DND-41 (cell line): ENCODE measurements around the gene POLG2.

Source experiments
- EZH2 ChIP-seq: IDR thresholded peaks from 3 replicates; pipeline ENCODE4 v1.6.1; 2012; ENCODE audit warnings: borderline replicate concordance, low read depth, mild to moderate bottlenecking, moderate library complexity, low read length, inconsistent platforms; ENCODE audit not compliant: severe bottlenecking
- TF ChIP-seq, protein P1 (sequence below): IDR thresholded peaks from 2 replicates; pipeline ENCODE4 v1.5.1; 2012; ENCODE audit warnings: borderline replicate concordance, low read length, moderate library complexity, mild to moderate bottlenecking; ENCODE audit not compliant: poor library complexity, severe bottlenecking; ENCODE audit errors: extremely low read depth

DNA sequence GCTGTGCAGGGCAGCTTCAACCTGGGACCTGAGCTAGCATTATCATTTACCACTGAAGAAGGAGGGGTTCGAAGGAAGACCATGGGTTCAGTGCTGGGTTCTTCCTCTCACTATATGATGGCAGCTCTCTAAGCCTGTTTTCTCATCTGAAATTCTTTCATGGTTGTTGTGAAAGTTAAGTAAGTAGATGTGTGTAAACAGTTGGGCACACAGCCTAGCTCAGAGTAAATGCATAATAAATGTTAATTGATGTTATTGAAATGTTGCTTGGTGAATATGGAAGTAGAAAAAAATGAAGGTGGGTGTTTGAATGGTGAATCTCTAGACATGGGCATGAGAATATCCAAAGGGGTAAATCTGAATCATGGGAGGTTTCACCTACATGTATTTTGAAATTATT is 19.0 kb upstream of the POLG2 start:
- TF ChIP-seq, protein P1, sequence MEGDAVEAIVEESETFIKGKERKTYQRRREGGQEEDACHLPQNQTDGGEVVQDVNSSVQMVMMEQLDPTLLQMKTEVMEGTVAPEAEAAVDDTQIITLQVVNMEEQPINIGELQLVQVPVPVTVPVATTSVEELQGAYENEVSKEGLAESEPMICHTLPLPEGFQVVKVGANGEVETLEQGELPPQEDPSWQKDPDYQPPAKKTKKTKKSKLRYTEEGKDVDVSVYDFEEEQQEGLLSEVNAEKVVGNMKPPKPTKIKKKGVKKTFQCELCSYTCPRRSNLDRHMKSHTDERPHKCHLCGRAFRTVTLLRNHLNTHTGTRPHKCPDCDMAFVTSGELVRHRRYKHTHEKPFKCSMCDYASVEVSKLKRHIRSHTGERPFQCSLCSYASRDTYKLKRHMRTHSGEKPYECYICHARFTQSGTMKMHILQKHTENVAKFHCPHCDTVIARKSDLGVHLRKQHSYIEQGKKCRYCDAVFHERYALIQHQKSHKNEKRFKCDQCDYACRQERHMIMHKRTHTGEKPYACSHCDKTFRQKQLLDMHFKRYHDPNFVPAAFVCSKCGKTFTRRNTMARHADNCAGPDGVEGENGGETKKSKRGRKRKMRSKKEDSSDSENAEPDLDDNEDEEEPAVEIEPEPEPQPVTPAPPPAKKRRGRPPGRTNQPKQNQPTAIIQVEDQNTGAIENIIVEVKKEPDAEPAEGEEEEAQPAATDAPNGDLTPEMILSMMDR, result no peak
- no peak for TF ChIP-seq EZH2
